Right cardiac atrium (tissue), 5 donors: ENCODE data around the gene ACER3. TPM values are rescaled to one million over a fixed set of nuclear protein-coding genes. Genes with fewer than 3 reads are reported as not detected.
A peak's percentile ranks its signal among the peaks of the same experiment; 100 is the strongest.

Source experiments
- ATAC-seq, 2 donors: fragments of 200-7000 bp; cut with Tn5 transposase; one replicate each; pipeline versions ENCODE4 v1.8.0 to v1.9.1; 2020; ENCODE audit warnings: moderate library complexity in 2 of 2, mild to moderate bottlenecking in 1 of 2
- DNase-seq, 3 donors: peaks; one replicate each; pipeline ENCODE4 v3.0.0-alpha.2; 2020
- H3K27ac ChIP-seq: one replicate; pipeline ENCODE4 v1.5.1; 2013; ENCODE audit warnings: mild to moderate bottlenecking, low read length, control low read depth, moderate library complexity
- H3K27me3 ChIP-seq: one replicate; pipeline ENCODE4 v1.6.1; 2013; ENCODE audit not compliant: control insufficient read depth, insufficient read depth
- H3K4me1 ChIP-seq: one replicate; pipeline ENCODE4 v1.6.1; 2013; ENCODE audit warnings: low read length; ENCODE audit not compliant: control insufficient read depth, insufficient read depth
- H3K4me3 ChIP-seq: one replicate; pipeline ENCODE4 v1.5.1; 2013; ENCODE audit warnings: low read length, control low read depth
- H3K9me3 ChIP-seq: one replicate; pipeline ENCODE4 v1.6.1; 2013; ENCODE audit warnings: low read length; ENCODE audit not compliant: control insufficient read depth
- WGBS: extraction: QIAGEN DNeasy Blood & Tissue Kit; methylation state at CpG from one replicate; pipeline ENCODE4 v1.1.7; 2013; 5-methylcytosine and 5-hydroxymethylcytosine counted together
- intact Hi-C, 4 donors: fragments of 100-400 bp; cut with DNase I; formaldehyde crosslinking; loops; one replicate each; pipeline versions ENCODE4 v1.11.0 to v1.14.0; 2022 to 2023
- polyA plus RNA-seq: library from polyadenylated mRNA; stranded (reverse); fragments of 200-250 nt; gene quantifications from one replicate; pipeline ENCODE4 v1.2.3, GENCODE V29; 2013
- total RNA-seq, 4 donors: library from RNA; stranded (reverse); fragmentation: NEBNext Ultra II Directional; extraction: Animal tissue kit (Norgen Biotek cat#: 25700); gene quantifications; one replicate each; pipeline ENCODE4 v1.2.1, GENCODE V29; 2021
- donor health status: healthy with polysubstance abuse.
- donor health status: DM: no; HTN: yes; CAD: no.
- donor health status: DM: no; HTN: no; CAD: no.
- donor health status: DM: no; HTN: yes; CAD: no; lungs with severe emphysema.
- donor health status: DM: yes; HTN: yes; CAD: no.

The ACER3 gene
- total and polyA plus RNA-seq, 5 donors = 4.1 to 16.1 (median 12.1) TPM

- Histone ChIP-seq H3K4me1 (no peaks in the 10 kb centered on the region), H3K9me3 (no peaks in the 10 kb centered on the region), H3K4me3 (no peak overlapping the region), H3K27ac (no peak overlapping the region), H3K27me3 (no peaks in the 10 kb centered on the region)
- intact Hi-C loops = no loop called here
- no peak for ATAC-seq
- DNase-seq = no peak
Observed at GRCh38 chr11:77062924-77063323, 202.2 kb downstream of the ACER3 start.

DNA sequence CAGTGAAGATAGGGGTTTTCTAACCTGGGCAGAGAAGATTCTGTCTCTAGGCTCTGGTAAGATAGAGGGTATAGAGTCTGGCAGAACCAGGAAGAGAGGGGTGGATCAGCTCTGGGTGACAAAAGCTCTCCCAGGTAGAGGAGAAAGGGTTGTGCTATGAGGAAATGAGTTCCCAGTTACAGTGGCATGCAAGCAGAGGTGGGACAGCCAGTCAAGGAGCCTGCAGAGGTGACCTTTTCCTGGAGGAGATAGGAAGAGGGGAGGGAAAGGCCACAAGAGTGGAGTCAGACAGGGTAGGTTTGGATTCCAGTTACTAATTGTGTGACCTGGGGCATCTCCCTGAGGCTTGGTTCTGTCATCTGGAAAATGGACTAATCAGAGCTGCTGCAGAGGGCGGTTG lies 202.7 kb downstream of the ACER3 start:
- no peak for DNase-seq
- Histone ChIP-seq H3K4me1 (no peaks in the 10 kb centered on the region), H3K4me3 (no peak overlapping the region), H3K9me3 (no peaks in the 10 kb centered on the region), H3K27me3 (no peaks in the 10 kb centered on the region), H3K27ac (no peak overlapping the region)
- ATAC-seq = no peak
- intact Hi-C loops = no loop called here
- WGBS = 100% methylated on average over 1 of the region's 1 CpG

DNA sequence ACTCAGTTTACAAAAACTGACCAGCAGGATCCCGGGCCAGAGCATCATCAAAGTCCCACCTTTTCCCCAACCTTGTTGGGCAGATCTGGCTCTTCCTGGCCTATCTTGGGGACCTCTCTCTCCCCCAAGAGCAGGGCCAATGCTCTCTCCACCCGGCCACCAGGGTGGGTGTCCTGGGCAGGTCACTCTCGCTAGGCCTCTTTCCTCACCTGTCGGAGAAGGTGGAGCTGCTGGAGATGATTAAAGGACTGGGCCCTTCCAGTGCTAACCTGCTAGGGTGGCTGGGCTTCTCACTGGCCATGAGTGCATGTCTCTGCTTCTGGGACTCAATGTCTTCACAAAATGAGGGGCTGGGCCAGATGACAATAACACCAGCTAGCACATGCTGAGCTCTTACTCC lies 203.1 kb downstream of the ACER3 start:
- DNase-seq (no peak), ATAC-seq (no peak)
- no peaks in the 10 kb centered on the region for H3K27me3 ChIP-seq
- no peak overlapping the region for H3K4me3 ChIP-seq
- H3K4me1 ChIP-seq = no peaks in the 10 kb centered on the region
- 96% methylated on average over 4 of the region's 4 CpGs for WGBS
- intact Hi-C loops = no loop called here
- H3K9me3 ChIP-seq = no peaks in the 10 kb centered on the region
- no peak overlapping the region for H3K27ac ChIP-seq

DNA sequence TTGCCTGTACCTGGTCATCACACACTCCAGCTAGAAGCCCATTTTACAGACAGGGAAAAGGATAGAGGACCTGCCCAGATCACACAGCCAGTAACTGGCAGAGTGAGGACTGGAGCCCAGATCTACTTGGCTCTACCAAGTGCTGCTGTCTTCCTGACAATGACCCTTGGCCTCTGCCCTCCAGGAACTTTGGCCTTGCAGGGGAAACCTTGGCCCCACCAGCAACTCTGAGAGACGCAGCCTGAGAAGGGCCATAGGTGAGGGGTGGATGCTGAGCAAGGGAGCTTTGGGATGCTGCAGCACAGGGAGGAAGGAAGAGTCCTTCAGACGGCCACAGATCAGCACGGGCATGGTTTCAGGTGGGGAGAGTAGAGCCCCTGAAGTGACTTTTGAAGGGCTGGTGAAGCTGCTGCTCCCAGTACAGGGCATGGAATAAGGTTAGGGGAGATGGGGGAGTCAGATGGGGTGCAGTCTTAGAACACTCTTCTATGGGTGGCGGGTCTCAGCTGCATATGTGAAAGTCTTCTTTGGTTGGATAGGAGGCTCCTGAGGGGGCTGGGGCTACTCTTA lies 204.0 kb downstream of the ACER3 start:
- H3K27ac ChIP-seq = no peak overlapping the region
- ATAC-seq (no peak), DNase-seq (no peak)
- intact Hi-C loops = no loop called here
- H3K27me3 ChIP-seq = no peaks in the 10 kb centered on the region
- WGBS = 85% methylated on average over 4 of the region's 4 CpGs
- no peaks in the 10 kb centered on the region for H3K9me3 ChIP-seq
- H3K4me1 ChIP-seq = no peaks in the 10 kb centered on the region
- H3K4me3 ChIP-seq = no peak overlapping the region

GRCh38 chr11:77065878-77066228 lies 205.1 kb downstream of the ACER3 start:
- no peaks in the 10 kb centered on the region for H3K9me3 ChIP-seq

GRCh38 chr11:77066229-77067042 lies 205.7 kb downstream of the ACER3 start, which contains the start of gene CAPN5:
Gene CAPN5, plus strand, starts transcription at chr11:77066971. Its CDS starts 17,916 bp downstream, at chr11:77084887.
- WGBS = under 1% methylated on average over 69 of the region's 69 CpGs
- DNase-seq (peak; percentile 94 to 98 (median 98)), ATAC-seq (peak; percentile 98)
- H3K4me1 ChIP-seq = no peaks in the 10 kb centered on the region
- peak within 1 kb of the TSS; percentile 73 for H3K4me3 ChIP-seq
- H3K9me3 ChIP-seq = no peaks in the 10 kb centered on the region
- peak within 1 kb of the TSS; percentile 49 for H3K27ac ChIP-seq
- intact Hi-C loops = no loop called here
- H3K27me3 ChIP-seq = no peaks in the 10 kb centered on the region

More at GRCh38 chr11:77065878-77066228, 205.1 kb downstream of the ACER3 start:
- no peaks in the 10 kb centered on the region for H3K4me1 ChIP-seq
- peak overlapping the region; percentile 73 for H3K4me3 ChIP-seq
- peak; percentile 71 to 85 (median 74) for DNase-seq
- peak overlapping the region; percentile 49 for H3K27ac ChIP-seq
- intact Hi-C loops = no loop called here
- peak; percentile 15 to 39 for ATAC-seq
- 20% methylated on average over 14 of the region's 14 CpGs for WGBS
- no peaks in the 10 kb centered on the region for H3K27me3 ChIP-seq

GRCh38 chr11:77067861-77068443 lies 207.2 kb downstream of the ACER3 start:
- no peaks in the 10 kb centered on the region for H3K27me3 ChIP-seq
- DNase-seq (peak in 1 of 3 donors; percentile 31), ATAC-seq (no peak)
- H3K9me3 ChIP-seq = no peaks in the 10 kb centered on the region
- peak overlapping the region; percentile 73 for H3K4me3 ChIP-seq
- 76% methylated on average over 8 of the region's 8 CpGs for WGBS
- no peaks in the 10 kb centered on the region for H3K4me1 ChIP-seq
- intact Hi-C loops = no loop called here
- no peak overlapping the region for H3K27ac ChIP-seq

- no peak for ATAC-seq
- WGBS = 82% methylated on average over 7 of the region's 7 CpGs
- H3K4me3 ChIP-seq = no peak overlapping the region
Observed at GRCh38 chr11:77068457-77069335, 208.0 kb downstream of the ACER3 start.

DNA sequence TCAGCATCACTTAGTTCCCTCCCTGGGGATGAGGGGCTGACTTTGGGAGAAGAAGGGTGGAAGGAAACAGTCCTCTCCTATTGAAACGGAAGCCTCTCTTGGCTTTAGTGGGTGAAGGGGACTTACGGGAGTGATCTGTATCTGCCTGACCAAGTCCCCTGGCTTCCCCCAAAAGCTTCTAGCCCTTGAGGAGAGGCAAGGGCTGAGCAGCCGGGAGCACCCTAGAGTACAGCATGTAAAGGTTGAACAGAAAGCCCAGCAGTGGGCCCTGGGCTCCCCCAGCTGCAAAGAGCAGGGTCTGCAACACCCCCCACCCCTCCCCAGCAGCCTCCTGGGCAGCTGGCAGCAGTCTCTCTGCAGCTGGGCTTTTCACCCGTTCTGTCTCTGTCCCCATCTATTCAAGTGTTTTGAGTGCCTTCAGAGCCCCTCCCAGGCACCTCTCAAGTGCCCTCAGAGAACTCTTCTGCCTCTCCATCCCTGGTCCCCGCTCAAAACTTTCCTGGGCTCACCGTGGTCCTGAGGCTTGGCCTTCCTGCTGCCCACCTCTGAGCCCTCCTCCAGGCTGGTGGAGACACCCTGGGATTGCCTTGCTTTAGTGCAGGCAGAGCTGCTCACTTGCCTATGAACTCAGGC lies 208.7 kb downstream of the ACER3 start:
- intact Hi-C loops = no loop called here
- DNase-seq = peak in 1 of 3 donors; percentile 41
- Histone ChIP-seq H3K4me3 (no peak overlapping the region), H3K27ac (no peak overlapping the region), H3K27me3 (no peaks in the 10 kb centered on the region), H3K9me3 (no peaks in the 10 kb centered on the region), H3K4me1 (peaks cover 4% of the 10 kb centered on the region)
- WGBS = 64% methylated on average over 6 of the region's 6 CpGs
- no peak for ATAC-seq

More at GRCh38 chr11:77068457-77069335, 208.0 kb downstream of the ACER3 start:
- no peak for DNase-seq
- no peaks in the 10 kb centered on the region for H3K9me3 ChIP-seq
- H3K27me3 ChIP-seq = no peaks in the 10 kb centered on the region
- intact Hi-C loops = no loop called here
- no peak overlapping the region for H3K27ac ChIP-seq
- no peaks in the 10 kb centered on the region for H3K4me1 ChIP-seq

DNA sequence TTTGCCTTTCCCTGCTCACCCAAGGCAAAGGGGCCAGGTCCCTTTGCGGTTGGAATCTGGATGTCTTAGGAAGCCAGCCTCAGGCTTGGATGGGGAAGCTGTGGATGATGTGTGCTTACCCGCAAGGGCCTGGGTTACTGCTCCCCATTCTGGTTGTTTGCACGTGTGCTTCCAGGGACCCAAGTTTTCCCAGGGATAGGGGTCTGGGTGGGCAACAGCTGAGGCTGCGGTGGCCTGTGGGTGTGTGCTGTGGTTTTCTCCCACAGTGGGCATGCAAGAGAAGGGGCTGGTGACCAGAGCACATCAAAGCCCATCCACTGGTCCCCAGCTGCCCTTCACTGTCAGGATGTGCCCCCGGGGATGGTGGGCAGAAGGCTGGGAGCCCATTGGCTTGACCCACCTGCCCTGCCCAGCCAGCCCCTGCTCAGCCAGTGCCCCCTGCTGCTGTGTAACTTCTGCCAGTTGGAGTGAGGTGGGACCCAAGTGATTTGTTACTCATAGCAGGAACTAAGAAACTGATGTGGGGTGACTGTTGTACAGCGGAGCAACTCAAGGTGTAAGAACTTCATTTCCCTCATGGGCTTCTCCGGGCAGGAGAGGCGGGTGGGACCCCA lies 209.4 kb downstream of the ACER3 start:
- Histone ChIP-seq H3K9me3 (no peaks in the 10 kb centered on the region), H3K4me3 (no peak overlapping the region), H3K4me1 (peaks cover 4% of the 10 kb centered on the region), H3K27ac (no peak overlapping the region), H3K27me3 (no peaks in the 10 kb centered on the region)
- 91% methylated on average over 8 of the region's 8 CpGs for WGBS
- intact Hi-C loops = no loop called here
- ATAC-seq (no peak), DNase-seq (no peak)
